Endothelial cell of umbilical vein (primary cell): Measurements from ENCODE around the gene OMA1. TPM values are rescaled to one million over a fixed set of nuclear protein-coding genes. Genes with fewer than 3 reads are reported as not detected.

Source experiments
- BruUV-seq: library from RNA; stranded (reverse); fragments of 400-500 nt; replicated peaks from 2 replicates; lab custom pipeline; 2021; lab: Mats Ljungman, UMichigan
- CTCF ChIA-PET: fragments of 300-600, 350-600 bp; sonication (Branson Sonifier 250); formaldehyde crosslinking; loops from one replicate; lab custom pipeline; 2021; ENCODE audit warnings: antibody characterized with exemption, inconsistent platforms; lab: Charles Lee
- POLR2A ChIA-PET: fragments of 300-600, 350-600 bp; sonication (Branson Sonifier 250); formaldehyde crosslinking; loops from one replicate; lab custom pipeline; 2021; ENCODE audit warnings: antibody characterized with exemption, inconsistent platforms; lab: Charles Lee
- DNase-seq: peaks from one replicate; pipeline ENCODE4 v3.0.0-alpha.2; 2011; ENCODE audit warnings: low read depth, low spot score
- FAIRE-seq: peaks from 2 replicates; lab custom pipeline; 2011; peaks lifted over from hg19 to GRCh38; lab: Jason Lieb, UNC
- H2AFZ ChIP-seq: 2 replicates; pipeline ENCODE4 v1.6.0; 2012; ENCODE audit warnings: low read depth, low read length, control low read depth, inconsistent platforms
- H3K27ac ChIP-seq: 2 replicates; pipeline ENCODE4 v1.5.1; 2011; ENCODE audit warnings: low read depth, mild to moderate bottlenecking, control low read depth, low read length, moderate library complexity; ENCODE audit not compliant: insufficient read depth
- H3K27me3 ChIP-seq, 2 experiments: 2 replicates each; pipeline versions ENCODE4 v1.6.0 to v1.6.1; 2011; ENCODE audit warnings: low read length in 2 of 2, mixed read lengths in 1 of 2; ENCODE audit not compliant: control insufficient read depth in 2 of 2, insufficient read depth in 2 of 2
- H3K36me3 ChIP-seq, 2 experiments: 2 replicates in 1 of 2; 3 replicates in 1 of 2; pipeline ENCODE4 v1.5.1; 2011; ENCODE audit warnings: low read length in 2 of 2, mild to moderate bottlenecking in 1 of 2, moderate library complexity in 1 of 2; ENCODE audit not compliant: control insufficient read depth in 2 of 2, insufficient read depth in 2 of 2; ENCODE audit errors: extremely low read depth in 1 of 2
- H3K4me1 ChIP-seq: 3 replicates; pipeline ENCODE4 v1.5.1; 2011; ENCODE audit warnings: mild to moderate bottlenecking, low read length; ENCODE audit not compliant: control insufficient read depth, insufficient read depth; ENCODE audit errors: extremely low read depth
- H3K4me2 ChIP-seq: 2 replicates; pipeline ENCODE4 v1.6.1; 2011; ENCODE audit warnings: low read length, control low read depth, mixed read lengths; ENCODE audit not compliant: insufficient read depth
- H3K4me3 ChIP-seq, 3 experiments: fragments of 200-600 bp in 1 of 3; sonication (generic), shearing (Covaris generic) in 1 of 3; replicated peaks in 1 of 3; 2 replicates each; pipeline ENCODE4 v1.5.1; 2011 to 2016; ENCODE audit warnings: control low read depth in 3 of 3, low read length in 3 of 3, mild to moderate bottlenecking in 2 of 3, inconsistent platforms in 1 of 3, low read depth in 1 of 3, moderate library complexity in 1 of 3; ENCODE audit not compliant: insufficient read depth in 1 of 3
- H3K79me2 ChIP-seq: 2 replicates; pipeline ENCODE4 v1.6.0; 2012; ENCODE audit warnings: low read length, inconsistent platforms; ENCODE audit not compliant: control insufficient read depth, insufficient read depth
- H3K9ac ChIP-seq: replicated peaks from 2 replicates; pipeline ENCODE3; 2011; ENCODE audit warnings: low read length, control low read depth; ENCODE audit not compliant: insufficient read depth; ENCODE audit errors: extremely low read depth
- H3K9me1 ChIP-seq: replicated peaks from 3 replicates; pipeline ENCODE4 v1.6.0; 2011; ENCODE audit warnings: mild to moderate bottlenecking, low read length; ENCODE audit not compliant: control insufficient read depth, insufficient read depth; ENCODE audit errors: extremely low read depth
- H3K9me3 ChIP-seq: replicated peaks from 2 replicates; pipeline ENCODE4 v1.5.1; 2012; ENCODE audit warnings: low read length, inconsistent platforms; ENCODE audit not compliant: control insufficient read depth, insufficient read depth
- H4K20me1 ChIP-seq: replicated peaks from 2 replicates; pipeline ENCODE3; 2011; ENCODE audit warnings: mild to moderate bottlenecking, low read length; ENCODE audit not compliant: control insufficient read depth, insufficient read depth; ENCODE audit errors: extremely low read depth
- EZH2 ChIP-seq: IDR thresholded peaks from 2 replicates; pipeline ENCODE4 v1.6.1; 2012; ENCODE audit warnings: borderline replicate concordance, low read depth, mild to moderate bottlenecking, moderate library complexity, low read length, inconsistent platforms; ENCODE audit not compliant: severe bottlenecking
- JUN ChIP-seq: IDR thresholded peaks from 2 replicates; pipeline ENCODE4 v1.6.1; 2011; ENCODE audit warnings: borderline replicate concordance, low read depth; ENCODE audit not compliant: insufficient read length, insufficient read depth
- MYC ChIP-seq: IDR thresholded peaks from one replicate; pipeline ENCODE4 v1.6.1; 2011; ENCODE audit warnings: mild to moderate bottlenecking, low read depth, low read length
- POLR2A ChIP-seq: IDR thresholded peaks from 2 replicates; pipeline ENCODE4 v1.6.1; 2012; ENCODE audit warnings: low read depth, mild to moderate bottlenecking, control low read depth, low read length
- dilution Hi-C: fragments of 300-500 bp; cut with MboI; formaldehyde crosslinking; loops from one replicate; pipeline ENCODE4 v1.15.0; 2019; ENCODE audit warnings: low sequenced_read_pairs; ENCODE audit not compliant: extremely low pct_ligation_motif_present
- intact Hi-C: fragments of 100-400 bp; cut with micrococcal nuclease; formaldehyde crosslinking; loops from one replicate; pipeline ENCODE4 v1.10.0; 2022
- polyA plus RNA-seq, 4 experiments: library from polyadenylated mRNA; depleted of rRNA in 3 of 4; stranded (reverse) in 3 of 4; unstranded in 1 of 4; fragments of >200 nt; gene quantifications; 2 replicates each; pipeline versions ENCODE4 v1.2.1 to v1.2.3, GENCODE V29; 2011 to 2012; ENCODE audit warnings: missing spikeins in 1 of 4
- total RNA-seq: library from RNA; stranded (reverse); gene quantifications from 2 replicates; pipeline ENCODE4 v1.2.3, GENCODE V29; 2021
- TF ChIP-seq, protein P1 (sequence below): IDR thresholded peaks from 2 replicates; pipeline ENCODE4 v1.6.1; 2011; ENCODE audit not compliant: insufficient read depth, insufficient read length
- TF ChIP-seq, protein P2 (sequence below), 2 donors: IDR thresholded peaks; 1 replicate in 1 of 2; 2 replicates in 1 of 2; pipeline ENCODE4 v1.5.1; 2011; ENCODE audit warnings: low read length in 2 of 2, mild to moderate bottlenecking in 2 of 2, moderate library complexity in 2 of 2, control low read depth in 1 of 2, inconsistent platforms in 1 of 2, low read depth in 1 of 2; ENCODE audit not compliant: insufficient read depth in 1 of 2; ENCODE audit errors: extremely low read depth in 1 of 2

OMA1 gene
- total and polyA plus RNA-seq, 2 donors (not counting 3 experiments of a cell fraction or from before 2014, with no cell fraction given), result 4.0 to 4.6 TPM

DNA sequence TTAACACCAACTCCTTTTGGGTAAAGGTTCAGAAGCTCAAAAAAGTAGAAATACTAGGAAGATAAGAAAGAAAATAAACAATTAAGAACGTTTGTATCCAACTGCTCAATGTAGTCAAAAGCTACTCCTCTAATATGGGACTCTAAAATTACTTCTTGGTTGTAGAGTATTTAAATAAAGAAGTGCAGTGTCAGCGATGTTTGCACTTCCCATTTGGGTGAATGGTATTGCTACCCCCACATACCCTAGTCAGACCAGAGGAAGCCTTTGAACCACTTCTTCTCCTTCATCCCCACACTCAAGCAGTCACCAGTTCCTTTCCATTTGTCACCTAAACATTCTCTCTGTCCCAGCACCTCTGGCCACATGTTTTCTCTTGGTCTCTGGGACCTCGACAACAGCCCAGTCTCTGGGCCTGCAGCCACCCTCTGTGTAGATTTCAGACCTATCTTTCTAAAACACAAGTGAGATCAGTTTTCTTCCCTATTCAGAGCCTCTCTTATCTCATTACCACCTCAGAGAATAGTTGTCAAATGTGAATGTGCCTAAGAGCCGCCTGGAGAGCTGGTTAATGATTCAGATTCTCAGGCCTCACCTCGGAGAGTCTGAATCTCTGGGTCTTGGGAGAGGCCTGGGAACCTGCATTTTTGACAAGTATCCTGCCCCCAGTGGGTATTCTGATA is 109.8 kb downstream of the OMA1 start:
- Histone ChIP-seq H3K4me3 (no peak overlapping the region), H3K9ac (no peak overlapping the region), H3K36me3 (no peaks in the 10 kb centered on the region), H3K9me3 (no peaks in the 10 kb centered on the region), H4K20me1 (no peaks in the 10 kb centered on the region), H2AFZ (no peak overlapping the region), H3K4me1 (peaks cover 17% of the 10 kb centered on the region), H3K9me1 (no peaks in the 10 kb centered on the region), H3K79me2 (no peaks in the 10 kb centered on the region), H3K27me3 (no peaks in the 10 kb centered on the region), H3K4me2 (no peak overlapping the region), H3K27ac (no peak overlapping the region)
- DNase-seq (no peak), FAIRE-seq (no peak)
- ChIA-PET CTCF (no interaction called here), POLR2A (no interaction called here)
- dilution Hi-C loops (no loop called here), intact Hi-C loops (loop anchor here (10.0 kb wide), 1 partner anchor 182 kb away; no protein-coding TSS in a partner anchor)
- BruUV-seq, result no TSS peak
- TF ChIP-seq JUN (no peak), POLR2A (no peak), EZH2 (no peak), MYC (no peak)
- TF ChIP-seq, protein P1, sequence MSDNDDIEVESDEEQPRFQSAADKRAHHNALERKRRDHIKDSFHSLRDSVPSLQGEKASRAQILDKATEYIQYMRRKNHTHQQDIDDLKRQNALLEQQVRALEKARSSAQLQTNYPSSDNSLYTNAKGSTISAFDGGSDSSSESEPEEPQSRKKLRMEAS, result no peak
- TF ChIP-seq, protein P2, sequence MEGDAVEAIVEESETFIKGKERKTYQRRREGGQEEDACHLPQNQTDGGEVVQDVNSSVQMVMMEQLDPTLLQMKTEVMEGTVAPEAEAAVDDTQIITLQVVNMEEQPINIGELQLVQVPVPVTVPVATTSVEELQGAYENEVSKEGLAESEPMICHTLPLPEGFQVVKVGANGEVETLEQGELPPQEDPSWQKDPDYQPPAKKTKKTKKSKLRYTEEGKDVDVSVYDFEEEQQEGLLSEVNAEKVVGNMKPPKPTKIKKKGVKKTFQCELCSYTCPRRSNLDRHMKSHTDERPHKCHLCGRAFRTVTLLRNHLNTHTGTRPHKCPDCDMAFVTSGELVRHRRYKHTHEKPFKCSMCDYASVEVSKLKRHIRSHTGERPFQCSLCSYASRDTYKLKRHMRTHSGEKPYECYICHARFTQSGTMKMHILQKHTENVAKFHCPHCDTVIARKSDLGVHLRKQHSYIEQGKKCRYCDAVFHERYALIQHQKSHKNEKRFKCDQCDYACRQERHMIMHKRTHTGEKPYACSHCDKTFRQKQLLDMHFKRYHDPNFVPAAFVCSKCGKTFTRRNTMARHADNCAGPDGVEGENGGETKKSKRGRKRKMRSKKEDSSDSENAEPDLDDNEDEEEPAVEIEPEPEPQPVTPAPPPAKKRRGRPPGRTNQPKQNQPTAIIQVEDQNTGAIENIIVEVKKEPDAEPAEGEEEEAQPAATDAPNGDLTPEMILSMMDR (IDR thresholded peaks at IDR 0.05; ENCODE audit: extremely low read depth in 1 of 2, insufficient read depth in 1 of 2, low read depth in 1 of 2, low read length in 2 of 2), result no peak
